Adipose tissue (tissue), 3 donors: ENCODE data around the gene ATG10. TPM values are rescaled to one million over a fixed set of nuclear protein-coding genes. Genes with fewer than 3 reads are reported as not detected.
"Not testable (repeated sequence)": the region's sequence is repeated elsewhere in the genome, so short reads cannot be mapped to it uniquely, and the experiment has no call there.

Source experiments
- H3K27ac ChIP-seq: one replicate; pipeline ENCODE4 v1.5.1; 2013; ENCODE audit warnings: low read depth, low read length
- WGBS, 3 donors: extraction: QIAGEN DNeasy Blood & Tissue Kit; methylation state at CpG; one replicate each; pipeline ENCODE4 v1.1.7; 2013; 5-methylcytosine and 5-hydroxymethylcytosine counted together
- polyA plus RNA-seq, 3 donors: library from polyadenylated mRNA; stranded (reverse); fragments of 200-250 nt; gene quantifications; one replicate each; pipeline ENCODE4 v1.2.3, GENCODE V29; 2013
- donor health status: healthy with polysubstance abuse.
- donor health status: Bipolar disorder and iron deficiency.
- donor health status: healthy.

The ATG10 gene
- polyA plus RNA-seq, 3 donors = 3.2 to 7.8 (median 4.3) TPM

- WGBS, 3 donors = 89 to 98% (median 95%) methylated on average over 2 of the region's 2 CpGs
- no peak overlapping the region for H3K27ac ChIP-seq
These were observed 128.7 kb downstream of the ATG10 start for GRCh38 chr5:82100303-82101077.

GRCh38 chr5:82104872-82105271 is 133.0 kb downstream of the ATG10 start:
- 88 to 95% (median 93%) methylated on average over 4 of the region's 4 CpGs for WGBS, 3 donors
- no peak overlapping the region for H3K27ac ChIP-seq

GRCh38 chr5:82105457-82105856 is 133.6 kb downstream of the ATG10 start:
- 89 to 96% (median 93%) methylated on average over 1 of the region's 1 CpG for WGBS, 3 donors
- no peak overlapping the region for H3K27ac ChIP-seq

GRCh38 chr5:82106207-82106606 is 134.4 kb downstream of the ATG10 start:
- WGBS, 3 donors = 78 to 92% (median 90%) methylated on average over 3 of the region's 3 CpGs
- H3K27ac ChIP-seq = no peak overlapping the region

- 18 to 33% (median 24%) methylated on average over 1 of the region's 1 CpG for WGBS, 3 donors
- H3K27ac ChIP-seq = no peak overlapping the region
These were observed 134.9 kb downstream of the ATG10 start for GRCh38 chr5:82106756-82107155.

GRCh38 chr5:82107267-82107666 is 135.4 kb downstream of the ATG10 start:
- H3K27ac ChIP-seq = no peak overlapping the region

GRCh38 chr5:82109013-82109412 is 137.2 kb downstream of the ATG10 start:
- 91 to 99% (median 95%) methylated on average over 3 of the region's 3 CpGs for WGBS, 3 donors
- H3K27ac ChIP-seq = no peak overlapping the region

- not testable (repeated sequence) for H3K27ac ChIP-seq
- WGBS, 3 donors = 96 to 100% methylated on average over 2 of the region's 2 CpGs; no CpG with 5 or more reads in 1 of the 3 donors
These were observed 138.1 kb downstream of the ATG10 start for GRCh38 chr5:82109915-82110314.

- H3K27ac ChIP-seq = no peak overlapping the region
- 89 to 94% (median 91%) methylated on average over 2 of the region's 2 CpGs for WGBS, 3 donors
These were observed 139.4 kb downstream of the ATG10 start for GRCh38 chr5:82111191-82111590.

- 96 to 100% (median 100%) methylated on average over 1 of the region's 1 CpG for WGBS, 3 donors
- no peak overlapping the region for H3K27ac ChIP-seq
These were observed 144.0 kb downstream of the ATG10 start for GRCh38 chr5:82115858-82116257.

GRCh38 chr5:82119889-82120288 is 148.1 kb downstream of the ATG10 start:
- WGBS, 3 donors = 89 to 97% (median 96%) methylated on average over 4 of the region's 4 CpGs
- no peak overlapping the region for H3K27ac ChIP-seq

GRCh38 chr5:82129723-82130285 is 158.0 kb downstream of the ATG10 start:
- H3K27ac ChIP-seq = no peak overlapping the region
- WGBS, 3 donors = 89 to 91% (median 90%) methylated on average over 13 of the region's 13 CpGs

- WGBS, 3 donors = 93 to 97% (median 95%) methylated on average over 6 of the region's 6 CpGs
- H3K27ac ChIP-seq = no peak overlapping the region
These were observed 158.8 kb downstream of the ATG10 start for GRCh38 chr5:82130602-82131001.

GRCh38 chr5:82137205-82137604 is 165.4 kb downstream of the ATG10 start:
- no peak overlapping the region for H3K27ac ChIP-seq
- WGBS, 3 donors = 93 to 99% (median 94%) methylated on average over 5 of the region's 5 CpGs

- 100% methylated on average over 7 of the region's 33 CpGs; no CpG with 5 or more reads in 2 of the 3 donors for WGBS, 3 donors
- not testable (repeated sequence) for H3K27ac ChIP-seq
These were observed 168.0 kb downstream of the ATG10 start for GRCh38 chr5:82139837-82140236.

GRCh38 chr5:82142217-82142841 is 170.5 kb downstream of the ATG10 start:
- no peak overlapping the region for H3K27ac ChIP-seq
- WGBS, 3 donors = 94 to 98% (median 97%) methylated on average over 5 of the region's 5 CpGs

- H3K27ac ChIP-seq = no peak overlapping the region
- 77 to 88% (median 85%) methylated on average over 6 of the region's 6 CpGs for WGBS, 3 donors
These were observed 171.2 kb downstream of the ATG10 start for GRCh38 chr5:82142928-82143577.

GRCh38 chr5:82147860-82148573 is 176.2 kb downstream of the ATG10 start:
- no peak overlapping the region for H3K27ac ChIP-seq
- 67 to 96% (median 71%) methylated on average over 1 of the region's 1 CpG for WGBS, 3 donors

GRCh38 chr5:82149434-82149833 is 177.6 kb downstream of the ATG10 start:
- no peak overlapping the region for H3K27ac ChIP-seq
